Measurements from ENCODE around the gene ACIN1.

The ACIN1 gene

DNA sequence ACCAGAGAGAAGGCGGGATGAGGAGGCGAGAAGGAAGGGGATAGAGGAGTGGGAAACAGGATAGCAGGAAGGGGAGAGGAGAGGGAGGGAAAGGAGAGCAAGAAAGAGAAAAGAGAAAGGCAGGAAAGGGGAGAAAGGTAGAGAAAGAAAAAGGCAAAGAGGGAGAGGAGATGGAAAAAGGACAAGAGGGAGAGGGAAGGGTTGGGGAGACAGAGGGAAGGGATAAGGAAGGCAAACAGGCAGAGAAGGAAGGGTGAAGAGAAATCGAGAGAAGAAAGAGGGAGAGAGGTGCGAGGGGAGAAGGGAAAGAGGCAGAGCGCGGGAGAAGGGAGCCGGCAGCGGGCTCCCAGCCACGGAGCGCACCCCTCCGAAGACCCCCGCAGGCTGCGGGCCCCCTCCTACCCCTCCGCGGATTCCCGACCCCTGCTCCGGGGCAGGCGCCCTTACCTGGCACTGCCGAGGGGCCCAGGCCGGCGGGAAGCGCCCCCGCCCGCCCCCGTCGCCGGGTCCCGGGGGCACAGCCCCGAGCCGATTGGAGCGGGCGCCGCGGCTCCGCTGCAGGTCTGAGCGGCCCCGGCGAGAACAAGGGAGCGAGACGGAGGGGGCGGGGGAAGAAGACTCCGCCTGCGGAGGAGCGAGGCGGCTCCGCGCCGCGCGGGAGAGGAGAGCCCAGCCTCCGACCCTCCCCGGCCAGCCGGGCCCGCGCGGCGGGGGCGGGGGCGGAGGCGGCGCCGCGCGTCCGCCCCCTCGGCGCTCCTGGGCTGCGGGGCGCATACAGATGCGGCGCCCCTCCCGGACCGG, 37.8 kb downstream of the ACIN1 start, which contains the start of gene CDH24:
Gene CDH24 (minus strand): TSS at position 565 of the 801 bp plus-strand sequence. CDS start 1,787 bp downstream, outside the sequence.
- TF ChIP-seq, protein P1, sequence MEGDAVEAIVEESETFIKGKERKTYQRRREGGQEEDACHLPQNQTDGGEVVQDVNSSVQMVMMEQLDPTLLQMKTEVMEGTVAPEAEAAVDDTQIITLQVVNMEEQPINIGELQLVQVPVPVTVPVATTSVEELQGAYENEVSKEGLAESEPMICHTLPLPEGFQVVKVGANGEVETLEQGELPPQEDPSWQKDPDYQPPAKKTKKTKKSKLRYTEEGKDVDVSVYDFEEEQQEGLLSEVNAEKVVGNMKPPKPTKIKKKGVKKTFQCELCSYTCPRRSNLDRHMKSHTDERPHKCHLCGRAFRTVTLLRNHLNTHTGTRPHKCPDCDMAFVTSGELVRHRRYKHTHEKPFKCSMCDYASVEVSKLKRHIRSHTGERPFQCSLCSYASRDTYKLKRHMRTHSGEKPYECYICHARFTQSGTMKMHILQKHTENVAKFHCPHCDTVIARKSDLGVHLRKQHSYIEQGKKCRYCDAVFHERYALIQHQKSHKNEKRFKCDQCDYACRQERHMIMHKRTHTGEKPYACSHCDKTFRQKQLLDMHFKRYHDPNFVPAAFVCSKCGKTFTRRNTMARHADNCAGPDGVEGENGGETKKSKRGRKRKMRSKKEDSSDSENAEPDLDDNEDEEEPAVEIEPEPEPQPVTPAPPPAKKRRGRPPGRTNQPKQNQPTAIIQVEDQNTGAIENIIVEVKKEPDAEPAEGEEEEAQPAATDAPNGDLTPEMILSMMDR (IDR thresholded peaks at IDR 0.05), result no peak

GRCh38 chr14:23056145-23056955, 38.6 kb downstream of the ACIN1 start:
- TF ChIP-seq, protein P1 (IDR thresholded peaks at IDR 0.05), result peak; percentile 86

DNA sequence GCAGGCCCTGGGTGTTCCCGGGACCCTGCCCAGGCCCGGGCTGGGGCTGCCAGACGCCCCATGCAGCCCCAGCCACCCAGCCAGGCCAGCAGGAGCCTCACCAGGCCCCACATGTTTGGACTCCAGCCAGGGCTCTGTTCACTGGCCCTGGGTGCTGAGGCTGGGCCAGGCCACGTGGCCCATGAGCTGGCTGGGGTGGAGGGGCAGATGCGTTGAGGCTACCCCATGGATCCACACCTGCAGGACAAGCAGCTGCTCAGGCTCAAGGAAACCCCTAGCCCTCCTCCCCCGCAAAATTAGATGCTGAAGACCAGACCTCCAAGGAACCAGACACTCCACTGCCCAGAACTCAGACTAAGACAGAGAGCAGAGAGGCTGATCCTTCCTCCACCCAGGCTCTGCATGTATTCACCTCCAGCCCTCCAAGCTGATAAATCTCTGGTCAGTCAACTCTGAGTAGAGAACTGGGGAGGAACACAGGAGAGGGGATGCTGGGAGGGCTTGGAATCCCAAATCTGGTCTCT, 39.3 kb downstream of the ACIN1 start:
- TF ChIP-seq, protein P1 (IDR thresholded peaks at IDR 0.05), result no peak

DNA sequence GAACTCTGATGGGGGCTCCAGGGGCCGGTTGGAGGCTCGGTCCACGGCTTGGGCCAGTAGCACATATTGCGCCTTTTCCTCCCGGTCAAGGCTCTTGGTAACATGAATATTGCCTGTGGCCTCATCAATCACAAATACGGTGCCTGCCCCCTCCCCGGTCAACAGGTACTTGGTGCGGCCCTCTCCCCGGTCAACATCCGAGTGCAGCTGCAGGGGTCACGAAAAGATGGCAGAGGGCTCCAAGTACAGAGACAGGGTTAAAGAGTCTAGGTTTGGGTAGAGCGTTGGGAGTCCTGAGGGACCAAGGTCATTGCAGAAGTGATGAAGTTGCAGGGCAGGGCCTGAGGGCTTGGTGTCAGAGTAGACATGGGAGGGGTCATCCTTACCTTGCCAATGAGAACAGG, 39.8 kb downstream of the ACIN1 start:
- TF ChIP-seq, protein P1 (IDR thresholded peaks at IDR 0.05), result no peak

DNA sequence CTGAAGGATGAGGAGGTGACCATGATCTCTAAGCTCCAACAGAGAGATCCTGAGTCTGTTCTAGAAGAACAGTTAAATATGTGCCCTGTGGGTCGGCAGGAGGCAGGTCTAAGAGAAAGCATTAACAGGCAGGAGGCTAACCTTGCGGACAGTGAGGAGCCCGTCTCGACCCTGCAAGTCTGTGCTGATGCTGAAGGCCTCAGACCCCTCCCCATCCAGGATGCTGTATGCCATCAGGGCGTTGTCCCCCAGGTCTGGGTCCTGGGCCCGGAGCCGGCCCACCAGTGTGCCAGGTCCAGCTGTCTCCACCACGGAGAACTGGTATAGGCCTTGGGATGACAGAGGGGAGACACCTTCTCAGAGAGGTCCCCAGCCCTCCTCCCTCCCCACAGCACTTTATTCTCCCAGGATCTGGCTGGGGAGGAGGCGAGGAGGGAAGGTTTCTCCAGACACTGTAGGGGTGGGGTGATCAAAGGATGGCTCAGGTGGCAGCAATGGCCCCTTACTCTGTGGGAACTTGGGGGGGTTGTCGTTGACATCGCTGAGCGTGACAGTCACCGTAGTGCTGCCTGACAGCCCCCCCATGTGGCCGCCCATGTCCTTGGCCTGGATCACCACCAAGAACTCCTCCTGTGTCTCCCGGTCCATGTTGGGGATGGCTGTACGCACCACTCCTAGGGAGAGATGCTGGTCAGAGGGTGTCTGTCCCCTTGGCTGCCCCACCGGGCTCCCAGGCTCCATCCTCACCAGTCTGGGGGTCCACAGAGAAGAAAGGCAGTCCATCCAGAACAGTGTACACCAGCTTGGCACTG, 40.7 kb downstream of the ACIN1 start:
- TF ChIP-seq, protein P1 (IDR thresholded peaks at IDR 0.05), result no peak

DNA sequence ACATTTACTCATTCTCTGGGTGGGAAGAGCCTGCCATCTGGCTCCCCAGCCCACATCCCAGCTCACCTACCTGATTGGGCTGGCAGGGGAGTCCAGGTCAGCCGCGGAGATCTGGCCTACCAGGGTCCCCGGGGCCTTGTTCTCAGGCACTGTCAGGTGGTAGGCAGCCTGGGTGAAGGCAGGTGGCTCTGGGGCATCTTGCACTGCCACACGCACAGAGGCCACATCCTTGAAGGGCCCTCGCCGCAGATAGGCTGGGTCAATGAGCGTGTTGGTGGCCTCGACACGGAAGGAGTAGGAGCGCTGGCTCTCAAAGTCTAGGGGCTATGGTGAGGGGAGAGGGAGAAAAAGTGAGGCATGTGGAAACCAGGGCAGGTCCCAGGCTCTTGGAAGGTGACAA, 41.5 kb downstream of the ACIN1 start:
- TF ChIP-seq, protein P1 (IDR thresholded peaks at IDR 0.05), result no peak

- TF ChIP-seq, protein P1 (IDR thresholded peaks at IDR 0.05), result no peak
Measured at GRCh38 chr14:23052671-23053070, 42.3 kb downstream of the ACIN1 start.
